Heart left ventricle (tissue), 16 donors: ENCODE results near the gene FAM171A2. TPM values are rescaled to one million over a fixed set of nuclear protein-coding genes. Genes with fewer than 3 reads are reported as not detected.

ENCODE experiments used
- ATAC-seq, 4 donors: fragments of 200-7000 bp; cut with Tn5 transposase; one replicate each; pipeline ENCODE4 v1.9.1; 2020 to 2022; ENCODE audit warnings: moderate library complexity in 4 of 4, mild to moderate bottlenecking in 3 of 4, moderate number of reproducible peaks in 1 of 4
- DNase-seq, 5 donors: peaks; one replicate each; pipeline ENCODE4 v3.0.0-alpha.2; 2020
- H3K27ac ChIP-seq, 12 donors: fragments of 200-600 bp; sonication (generic) in 4 of 12; one replicate each; pipeline versions ENCODE4 v1.5.0 to v1.8.0; 2016 to 2022; ENCODE audit warnings: mild to moderate bottlenecking in 2 of 12
- H3K27me3 ChIP-seq, 9 donors: fragments of 200-600 bp; sonication (generic) in 2 of 9; one replicate each; pipeline versions ENCODE4 v1.5.1 to v1.8.0; 2016 to 2022; ENCODE audit warnings: mild to moderate bottlenecking in 3 of 9
- H3K36me3 ChIP-seq, 9 donors: fragments of 200-600 bp; sonication (generic) in 2 of 9; one replicate each; pipeline versions ENCODE4 v1.5.0 to v1.8.0; 2018 to 2022; ENCODE audit warnings: mild to moderate bottlenecking in 2 of 9
- H3K4me1 ChIP-seq, 12 donors: fragments of 200-600 bp; sonication (generic) in 4 of 12; one replicate each; pipeline versions ENCODE4 v1.5.0 to v1.8.0; 2016 to 2022; ENCODE audit warnings: mild to moderate bottlenecking in 3 of 12
- H3K4me3 ChIP-seq, 12 donors: fragments of 200-600 bp; sonication (generic) in 4 of 12; one replicate each; pipeline versions ENCODE4 v1.5.0 to v1.8.0; 2017 to 2022; ENCODE audit warnings: mild to moderate bottlenecking in 9 of 12, moderate library complexity in 4 of 12
- H3K9me3 ChIP-seq, 12 donors: fragments of 200-600 bp; sonication (generic) in 4 of 12; one replicate each; pipeline versions ENCODE4 v1.5.0 to v1.8.0; 2016 to 2022; ENCODE audit warnings: mild to moderate bottlenecking in 1 of 12
- CTCF ChIP-seq, 12 donors: fragments of 200-600 bp; sonication (generic) in 4 of 12; IDR thresholded peaks; one replicate each; pipeline versions ENCODE4 v1.5.0 to v1.8.0; 2018 to 2022; ENCODE audit warnings: antibody characterized with exemption in 12 of 12, mild to moderate bottlenecking in 5 of 12
- POLR2A ChIP-seq, 2 donors: fragments of 450-650 bp; IDR thresholded peaks; one replicate each; pipeline ENCODE4 v1.6.1; 2017; ENCODE audit warnings: antibody characterized with exemption in 2 of 2, mild to moderate bottlenecking in 2 of 2, moderate library complexity in 2 of 2
- WGBS, 4 donors: extraction: QIAGEN DNeasy Blood & Tissue Kit in 2 of 4; methylation state at CpG; one replicate each; pipeline versions ENCODE4 v1.1.5 to v1.1.7; 2013 to 2018; 5-methylcytosine and 5-hydroxymethylcytosine counted together
- intact Hi-C, 10 donors: fragments of 100-400 bp; cut with DNase I; formaldehyde crosslinking; loops; one replicate each; pipeline versions ENCODE4 v1.11.1 to v1.14.2; 2022
- polyA plus RNA-seq, 2 donors: library from polyadenylated mRNA; stranded (reverse); fragments of 200-250 nt; gene quantifications; one replicate each; pipeline ENCODE4 v1.2.3, GENCODE V29; 2013
- total RNA-seq, 9 donors: library from RNA; depleted of rRNA in 2 of 9; stranded (reverse); fragments of >200 nt in 2 of 9; fragmentation: NEBNext Ultra II Directional in 3 of 9; extraction: Animal tissue kit (Norgen Biotek cat#: 25700) in 3 of 9; gene quantifications; one replicate each; pipeline versions ENCODE4 v1.1.0 to v1.2.4, GENCODE V29; 2016 to 2023
- donor health status: ischemic (EF 13 %, LVEDD 7.1; RV severe dilation, severe dysfunction).
- donor health status: healthy with polysubstance abuse.
- donor health status: DM: no; HTN: yes; CAD: no.
- donor health status: DM: no; HTN: no; CAD: no.
- donor health status: ischemic (EF 25% LVEDD 6.9; RV normal size, moderate dysfunction).
- donor health status: ischemic (EF 25% LVEDD 5.7; RV mildly dilated, moderate dysfunction).
- donor health status: healthy.
- donor health status: DM: yes; HTN: yes; CAD: no.
- donor health status: ischemic (EF 35%, LVEDD 5.7; RV mildly dilated, moderate dysfunction).
- donor health status: nonischemic (EF 11% LVEDD 7.7; RV severe dilation, severe dysfunction).
- donor health status: DM: yes; HTN: yes; CAD: no.
- donor health status: PGD.
- donor health status: ischemic (EF 29% LVEDD 5.4; RV normal size, mild dysfunction).
- donor health status: nonischemic (EF 23%, LVEDD 6.1; RV moderate dilation, normal function).

Gene FAM171A2
- total and polyA plus RNA-seq, 11 donors, result 0.40 to 2.1 (median 0.77) TPM

- ATAC-seq (no peak), DNase-seq (no peak)
- H3K4me1 ChIP-seq, result peaks cover 0 to 22% (median 13%) of the 10 kb centered on the region in 12 donors
- H3K27me3 ChIP-seq, result peaks cover 0 to 17% (median 4%) of the 10 kb centered on the region in 9 donors
- H3K4me3 ChIP-seq, result no peak overlapping the region
- TF ChIP-seq CTCF (IDR thresholded peaks at IDR 0.05) (no peak), POLR2A (IDR thresholded peaks at IDR 0.05) (no peak)
- H3K27ac ChIP-seq, result no peak overlapping the region
- H3K36me3 ChIP-seq, result no peaks in the 10 kb centered on the region
- no peaks in the 10 kb centered on the region for H3K9me3 ChIP-seq
- intact Hi-C loops, result loop anchor here in 1 of 10 donors (10.0 kb wide), 1 partner anchor 64 kb away; no protein-coding TSS in a partner anchor
- 74 to 80% (median 76%) methylated on average over 9 of the region's 9 CpGs for WGBS, 4 donors
These were observed 17.1 kb upstream of the FAM171A2 start for GRCh38 chr17:44380767-44381166.

- intact Hi-C loops, result loop anchor here in 1 of 10 donors (10.0 kb wide), 1 partner anchor 65 kb away; no protein-coding TSS in a partner anchor
- DNase-seq (no peak), ATAC-seq (no peak)
- Histone ChIP-seq H3K27ac (no peak overlapping the region), H3K27me3 (peaks cover 0 to 12% (median 0%) of the 10 kb centered on the region in 9 donors), H3K36me3 (no peaks in the 10 kb centered on the region), H3K9me3 (no peaks in the 10 kb centered on the region), H3K4me3 (no peak overlapping the region), H3K4me1 (peaks cover 0 to 21% (median 7%) of the 10 kb centered on the region in 12 donors)
- TF ChIP-seq POLR2A (IDR thresholded peaks at IDR 0.05) (no peak), CTCF (IDR thresholded peaks at IDR 0.05) (no peak)
- WGBS, 4 donors, result 90 to 93% (median 92%) methylated on average over 9 to 10 of the region's 10 CpGs
These were observed 16.2 kb upstream of the FAM171A2 start for GRCh38 chr17:44379887-44380286.

GRCh38 chr17:44378171-44378705 lies 14.6 kb upstream of the FAM171A2 start:
- Histone ChIP-seq H3K9me3 (no peaks in the 10 kb centered on the region), H3K27ac (no peak overlapping the region), H3K27me3 (no peaks in the 10 kb centered on the region), H3K4me1 (peaks cover 0 to 17% (median 3%) of the 10 kb centered on the region in 12 donors), H3K36me3 (no peaks in the 10 kb centered on the region), H3K4me3 (no peak overlapping the region)
- 78 to 88% (median 86%) methylated on average over 14 of the region's 14 CpGs for WGBS, 4 donors
- intact Hi-C loops, result no loop called here
- no peak for TF ChIP-seq CTCF (IDR thresholded peaks at IDR 0.05)
- TF ChIP-seq POLR2A (IDR thresholded peaks at IDR 0.05), result no peak
- no peak for ATAC-seq
- DNase-seq, result no peak

- Histone ChIP-seq H3K27ac (no peak overlapping the region), H3K36me3 (no peaks in the 10 kb centered on the region), H3K4me1 (peaks cover 0 to 17% (median 3%) of the 10 kb centered on the region in 12 donors), H3K27me3 (peaks cover 0 to 3% (median 0%) of the 10 kb centered on the region in 9 donors), H3K9me3 (no peaks in the 10 kb centered on the region), H3K4me3 (no peak overlapping the region)
- intact Hi-C loops, result no loop called here
- no peak for DNase-seq
- no peak for ATAC-seq
- no peak for TF ChIP-seq POLR2A (IDR thresholded peaks at IDR 0.05)
- TF ChIP-seq CTCF (IDR thresholded peaks at IDR 0.05), result no peak
- 84 to 88% (median 86%) methylated on average over 11 to 12 of the region's 12 CpGs for WGBS, 4 donors
These were observed 13.1 kb upstream of the FAM171A2 start for GRCh38 chr17:44376779-44377178.
